Measurements from ENCODE around the gene EIF1. TPM values are rescaled to one million over a fixed set of nuclear protein-coding genes. Genes with fewer than 3 reads are reported as not detected.
A peak's percentile ranks its signal among the peaks of the same experiment; 100 is the strongest.

The EIF1 gene
- total RNA-seq, 1 donor from 2014 or later: 677 TPM

GRCh38 chr17:41647038-41647813 is 41.5 kb upstream of the EIF1 start:
- Mint-ChIP-seq H3K4me3 (no peak overlapping the region), H3K9me3 (no peaks in the 10 kb centered on the region), H3K27ac (peak overlapping the region; percentile 93), H3K27me3 (no peaks in the 10 kb centered on the region), H3K36me3 (no peaks in the 10 kb centered on the region), H3K4me1 (ENCODE audit: unreplicated experiment) (peaks cover 22% of the 10 kb centered on the region)
- TF ChIP-seq CTCF (conservative IDR thresholded peaks at IDR 0.05): no peak
- no peak for DNase-seq (ENCODE audit: extremely low spot score, unreplicated experiment)

- DNase-seq (ENCODE audit: extremely low spot score, unreplicated experiment): peak; percentile 95
- TF ChIP-seq CTCF (conservative IDR thresholded peaks at IDR 0.05): peak; percentile 96
- Mint-ChIP-seq H3K9me3 (no peaks in the 10 kb centered on the region), H3K36me3 (no peaks in the 10 kb centered on the region), H3K4me1 (ENCODE audit: unreplicated experiment) (peaks cover 22% of the 10 kb centered on the region), H3K27me3 (no peaks in the 10 kb centered on the region), H3K4me3 (peak overlapping the region; percentile 87), H3K27ac (peak overlapping the region; percentile 93)
Observed at GRCh38 chr17:41647940-41648410, 40.7 kb upstream of the EIF1 start.

- H3K4me1 Mint-ChIP-seq (ENCODE audit: unreplicated experiment): peaks cover 22% of the 10 kb centered on the region
- H3K9me3 Mint-ChIP-seq: no peaks in the 10 kb centered on the region
- peak; percentile 90 for TF ChIP-seq CTCF (conservative IDR thresholded peaks at IDR 0.05)
- H3K27me3 Mint-ChIP-seq: no peaks in the 10 kb centered on the region
- peak overlapping the region; percentile 93 for H3K27ac Mint-ChIP-seq
- no peaks in the 10 kb centered on the region for H3K36me3 Mint-ChIP-seq
- DNase-seq (ENCODE audit: extremely low spot score, unreplicated experiment): peak; percentile 95
- H3K4me3 Mint-ChIP-seq: peak overlapping the region; percentile 87
Observed at GRCh38 chr17:41648411-41649195, 40.1 kb upstream of the EIF1 start.

- peaks cover 23% of the 10 kb centered on the region for H3K4me1 Mint-ChIP-seq (ENCODE audit: unreplicated experiment)
- no peak for TF ChIP-seq CTCF (conservative IDR thresholded peaks at IDR 0.05)
- no peaks in the 10 kb centered on the region for H3K27me3 Mint-ChIP-seq
- H3K4me3 Mint-ChIP-seq: no peak overlapping the region
- no peaks in the 10 kb centered on the region for H3K36me3 Mint-ChIP-seq
- H3K27ac Mint-ChIP-seq: no peak overlapping the region
- no peaks in the 10 kb centered on the region for H3K9me3 Mint-ChIP-seq
- no peak for DNase-seq (ENCODE audit: extremely low spot score, unreplicated experiment)
Observed at GRCh38 chr17:41649923-41650519, 38.7 kb upstream of the EIF1 start.

GRCh38 chr17:41650794-41651624 is 37.7 kb upstream of the EIF1 start:
- Mint-ChIP-seq H3K36me3 (no peaks in the 10 kb centered on the region), H3K9me3 (no peaks in the 10 kb centered on the region), H3K4me1 (ENCODE audit: unreplicated experiment) (peaks cover 22% of the 10 kb centered on the region), H3K4me3 (no peak overlapping the region), H3K27me3 (no peaks in the 10 kb centered on the region), H3K27ac (peak overlapping the region; percentile 95)
- TF ChIP-seq CTCF (conservative IDR thresholded peaks at IDR 0.05): no peak
- no peak for DNase-seq (ENCODE audit: extremely low spot score, unreplicated experiment)
